GM12801 (cell line): ENCODE measurements around the gene RAPGEF6.

Experiments
- CTCF ChIP-seq: IDR thresholded peaks from one replicate; pipeline ENCODE4 v1.5.1; 2011; ENCODE audit warnings: control low read depth; ENCODE audit not compliant: insufficient read length; ENCODE audit errors: extremely low read depth

RAPGEF6 gene

GRCh38 chr5:131436081-131436480 lies 198.9 kb downstream of the RAPGEF6 start:
- no peak for TF ChIP-seq CTCF

GRCh38 chr5:131433109-131433508 lies 201.9 kb downstream of the RAPGEF6 start:
- no peak for TF ChIP-seq CTCF

GRCh38 chr5:131431794-131432193 lies 203.2 kb downstream of the RAPGEF6 start:
- TF ChIP-seq CTCF: no peak

- TF ChIP-seq CTCF: no peak
Measured at GRCh38 chr5:131430794-131431193, 204.2 kb downstream of the RAPGEF6 start.

- no peak for TF ChIP-seq CTCF
Measured at GRCh38 chr5:131426011-131426410, 209.0 kb downstream of the RAPGEF6 start.

GRCh38 chr5:131423056-131423455 lies 212.0 kb downstream of the RAPGEF6 start:
- no peak for TF ChIP-seq CTCF

GRCh38 chr5:131419877-131420276 lies 215.2 kb downstream of the RAPGEF6 start:
- TF ChIP-seq CTCF: no peak

GRCh38 chr5:131418846-131419245 lies 216.2 kb downstream of the RAPGEF6 start:
- no peak for TF ChIP-seq CTCF
